H1 (cell line): ENCODE data around the gene OASL. TPM values are rescaled to one million over a fixed set of nuclear protein-coding genes. Genes with fewer than 3 reads are reported as not detected.

Experiments used
- KDM1A ChIP-seq: fragments of 200-600, 300-600 bp; sonication (generic); IDR thresholded peaks from 2 replicates; pipeline ENCODE4 v1.7.1; 2016; ENCODE audit warnings: mild to moderate bottlenecking, low read length, borderline replicate concordance
- polyA plus RNA-seq, 7 experiments: library from polyadenylated mRNA; depleted of rRNA in 3 of 7; stranded (reverse) in 5 of 7; unstranded in 2 of 7; fragments of >200 nt in 5 of 7; fragments of 200-250 nt in 2 of 7; gene quantifications; 1 replicate in 5 of 7; 2 replicates in 1 of 7; 4 replicates in 1 of 7; pipeline versions ENCODE4 v1.2.1 to v1.2.3, GENCODE V29; 2011 to 2013; ENCODE audit warnings: missing spikeins in 2 of 7, mixed read lengths in 2 of 7
- total RNA-seq: library from RNA; stranded (reverse); fragmentation: NEBNext Ultra II Directional; extraction: Animal tissue kit (Norgen Biotek cat#: 25700); gene quantifications from 2 replicates; pipeline ENCODE4 v1.2.1, GENCODE V29; 2021

The OASL gene
- total and polyA plus RNA-seq, 2 of the 8 experiments (the other 6 are each of a cell fraction or from before 2014, with no cell fraction given): not detected

DNA sequence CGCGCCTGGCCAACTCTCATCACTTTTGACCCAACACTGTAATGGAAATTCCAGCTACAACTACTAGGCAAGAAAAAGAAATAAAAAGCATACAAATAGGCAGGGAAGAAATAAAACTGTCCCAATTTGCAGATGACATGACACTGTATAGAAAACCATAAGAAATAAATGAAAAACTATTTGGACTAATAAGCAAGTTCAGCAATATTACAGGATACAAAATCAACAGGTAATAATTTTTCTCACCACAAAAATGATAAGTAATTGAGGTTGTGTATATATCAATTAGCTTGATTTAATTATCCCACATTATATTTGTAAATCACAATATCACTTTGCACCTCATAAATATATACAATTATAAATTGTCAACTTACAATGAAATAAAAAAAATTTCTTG, 41.9 kb upstream of the OASL start (continued):
- no peak for TF ChIP-seq KDM1A
